ENCODE results near the gene RNF141.

Gene RNF141

GRCh38 chr11:10540915-10541560, at the start of gene RNF141:
Gene RNF141, minus strand, starts transcription at chr11:10541187. Its CDS starts 7,029 bp downstream, at chr11:10534158.
- peak; percentile 97 for DNase-seq (ENCODE audit: low read depth)

GRCh38 chr11:10590218-10590915, 49.4 kb upstream of the RNF141 start:
- DNase-seq (ENCODE audit: low read depth): no peak

- no peak for DNase-seq (ENCODE audit: low read depth)
Observed at GRCh38 chr11:10588904-10589303, 47.9 kb upstream of the RNF141 start.

- DNase-seq (ENCODE audit: low read depth): no peak
Observed at GRCh38 chr11:10587995-10588394, 47.0 kb upstream of the RNF141 start.

GRCh38 chr11:10587388-10587787, 46.4 kb upstream of the RNF141 start:
- DNase-seq (ENCODE audit: low read depth): no peak

GRCh38 chr11:10584071-10584501, 43.1 kb upstream of the RNF141 start:
- no peak for DNase-seq (ENCODE audit: low read depth)

GRCh38 chr11:10581481-10582019, 40.6 kb upstream of the RNF141 start:
- DNase-seq (ENCODE audit: low read depth): no peak

- no peak for DNase-seq (ENCODE audit: low read depth)
Observed at GRCh38 chr11:10580623-10581022, 39.6 kb upstream of the RNF141 start.

- DNase-seq (ENCODE audit: low read depth): no peak
Observed at GRCh38 chr11:10579700-10580099, 38.7 kb upstream of the RNF141 start.

GRCh38 chr11:10576035-10576398, 35.0 kb upstream of the RNF141 start:
- DNase-seq (ENCODE audit: low read depth): no peak

GRCh38 chr11:10575346-10576034, 34.5 kb upstream of the RNF141 start:
- DNase-seq (ENCODE audit: low read depth): no peak

- no peak for DNase-seq (ENCODE audit: low read depth)
Observed at GRCh38 chr11:10573556-10573955, 32.6 kb upstream of the RNF141 start.

GRCh38 chr11:10573028-10573427, 32.0 kb upstream of the RNF141 start:
- no peak for DNase-seq (ENCODE audit: low read depth)

GRCh38 chr11:10572533-10572932, 31.5 kb upstream of the RNF141 start:
- DNase-seq (ENCODE audit: low read depth): no peak

GRCh38 chr11:10568486-10568941, 27.5 kb upstream of the RNF141 start, which contains the start of gene LYVE1:
Gene LYVE1, minus strand, starts transcription at chr11:10568665. Its CDS starts 133 bp downstream, at chr11:10568532.
- no peak for DNase-seq (ENCODE audit: low read depth)

GRCh38 chr11:10567446-10567845, 26.5 kb upstream of the RNF141 start:
- no peak for DNase-seq (ENCODE audit: low read depth)

- DNase-seq (ENCODE audit: low read depth): no peak
Observed at GRCh38 chr11:10566257-10566957, 25.4 kb upstream of the RNF141 start.

GRCh38 chr11:10565493-10565892, 24.5 kb upstream of the RNF141 start:
- no peak for DNase-seq (ENCODE audit: low read depth)

- DNase-seq (ENCODE audit: low read depth): no peak
Observed at GRCh38 chr11:10564696-10565318, 23.8 kb upstream of the RNF141 start.

GRCh38 chr11:10564030-10564429, 23.0 kb upstream of the RNF141 start:
- DNase-seq (ENCODE audit: low read depth): no peak

GRCh38 chr11:10561947-10562346, 21.0 kb upstream of the RNF141 start:
- no peak for DNase-seq (ENCODE audit: low read depth)

Measured in activated T-cell treated with anti-CD3 and anti-CD28 coated beads for 48 hours (primary cell).